Activated CD4-positive, alpha-beta memory T cell treated with anti-CD3 and anti-CD28 coated beads for 36 hours (primary cell): ENCODE data around the gene GPC1. TPM values are rescaled to one million over a fixed set of nuclear protein-coding genes. Genes with fewer than 3 reads are reported as not detected.

Experiments used
- CTCF ChIA-PET: fragments of 350-600 bp; sonication (Branson Sonifier 250); formaldehyde crosslinking; loops from one replicate; lab custom pipeline; 2021; ENCODE audit warnings: antibody characterized with exemption, inconsistent platforms; lab: Charles Lee
- POLR2A ChIA-PET: fragments of 350-600 bp; sonication (Branson Sonifier 250); formaldehyde crosslinking; loops from one replicate; lab custom pipeline; 2021; ENCODE audit warnings: antibody characterized with exemption; lab: Charles Lee
- DNase-seq: peaks from one replicate; pipeline ENCODE4 v3.0.0-alpha.2; 2020
- H3K27ac Mint-ChIP-seq: one replicate; pipeline ENCODE4 v1.8.0; 2021; ENCODE audit warnings: mixed read lengths
- H3K27me3 Mint-ChIP-seq: one replicate; pipeline ENCODE4 v1.8.0; 2021; ENCODE audit warnings: mixed read lengths
- H3K36me3 Mint-ChIP-seq: one replicate; pipeline ENCODE4 v1.8.0; 2021; ENCODE audit warnings: mixed read lengths
- H3K4me1 Mint-ChIP-seq: one replicate; pipeline ENCODE4 v1.8.0; 2021; ENCODE audit warnings: low read depth, mixed read lengths
- H3K4me3 Mint-ChIP-seq: one replicate; pipeline ENCODE4 v1.8.0; 2021; ENCODE audit warnings: mild to moderate bottlenecking, mixed read lengths
- H3K9me3 Mint-ChIP-seq: one replicate; pipeline ENCODE4 v1.8.0; 2021; ENCODE audit warnings: mixed read lengths
- intact Hi-C: fragments of 100-400 bp; cut with micrococcal nuclease; formaldehyde crosslinking; loops from one replicate; pipeline ENCODE4 v1.15.1; 2023
- total RNA-seq, 2 experiments: library from RNA; stranded (reverse); gene quantifications; one replicate each; pipeline ENCODE4 v1.2.3, GENCODE V29; 2021

Gene GPC1
- total RNA-seq, 2 experiments from 2014 or later, result 4.7 to 4.9 TPM

DNA sequence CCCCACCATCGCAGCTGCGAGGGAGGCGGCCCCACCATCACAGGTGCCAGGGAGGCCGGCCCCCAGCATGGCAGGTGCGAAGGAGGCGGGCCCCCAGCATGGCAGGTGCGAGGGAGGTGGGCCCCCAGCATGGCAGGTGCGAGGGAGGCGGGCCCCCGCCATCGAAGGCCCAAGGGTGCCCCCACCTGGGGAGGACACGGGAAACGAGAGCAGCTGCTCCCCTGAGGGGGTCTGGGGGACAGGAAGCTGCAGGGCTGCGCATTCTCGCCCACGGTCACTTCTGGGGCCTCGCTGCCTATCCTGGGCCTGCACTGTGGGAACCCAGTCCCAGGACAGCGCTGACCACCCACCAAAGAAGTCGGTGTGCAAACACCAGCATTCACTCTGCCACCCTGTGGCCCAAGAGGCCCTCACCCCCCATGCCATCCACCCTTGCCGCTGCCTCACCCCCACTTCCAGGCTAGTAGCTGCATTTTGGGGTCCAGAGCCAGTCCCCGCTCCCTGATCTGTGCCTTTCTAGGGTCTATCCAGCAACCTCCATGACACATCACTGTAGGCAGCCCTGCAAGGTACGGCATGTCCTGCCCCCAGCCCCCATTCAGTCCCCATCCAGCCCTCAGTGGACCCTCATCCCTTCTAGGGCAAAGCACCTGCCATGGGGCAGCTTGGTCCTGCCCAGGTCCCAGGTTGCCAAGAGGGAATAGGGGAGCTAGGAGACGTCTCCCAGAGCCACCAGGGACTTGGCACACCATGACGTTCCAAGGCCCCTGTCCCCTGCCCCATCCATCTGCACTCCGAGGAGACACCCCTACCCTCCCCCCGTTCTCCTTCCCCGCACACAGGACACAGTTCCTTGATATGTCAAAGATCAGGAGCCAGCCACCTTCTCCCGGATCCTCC is 24.0 kb upstream of the GPC1 start:
- ChIA-PET CTCF (no interaction called here), POLR2A (no interaction called here)
- H3K36me3 Mint-ChIP-seq, result no peaks in the 10 kb centered on the region
- no peak overlapping the region for H3K4me3 Mint-ChIP-seq
- DNase-seq, result no peak
- H3K27ac Mint-ChIP-seq, result no peak overlapping the region
- H3K4me1 Mint-ChIP-seq, result no peaks in the 10 kb centered on the region
- H3K9me3 Mint-ChIP-seq, result no peaks in the 10 kb centered on the region
- peaks cover 1% of the 10 kb centered on the region for H3K27me3 Mint-ChIP-seq
- intact Hi-C loops, result no loop called here

DNA sequence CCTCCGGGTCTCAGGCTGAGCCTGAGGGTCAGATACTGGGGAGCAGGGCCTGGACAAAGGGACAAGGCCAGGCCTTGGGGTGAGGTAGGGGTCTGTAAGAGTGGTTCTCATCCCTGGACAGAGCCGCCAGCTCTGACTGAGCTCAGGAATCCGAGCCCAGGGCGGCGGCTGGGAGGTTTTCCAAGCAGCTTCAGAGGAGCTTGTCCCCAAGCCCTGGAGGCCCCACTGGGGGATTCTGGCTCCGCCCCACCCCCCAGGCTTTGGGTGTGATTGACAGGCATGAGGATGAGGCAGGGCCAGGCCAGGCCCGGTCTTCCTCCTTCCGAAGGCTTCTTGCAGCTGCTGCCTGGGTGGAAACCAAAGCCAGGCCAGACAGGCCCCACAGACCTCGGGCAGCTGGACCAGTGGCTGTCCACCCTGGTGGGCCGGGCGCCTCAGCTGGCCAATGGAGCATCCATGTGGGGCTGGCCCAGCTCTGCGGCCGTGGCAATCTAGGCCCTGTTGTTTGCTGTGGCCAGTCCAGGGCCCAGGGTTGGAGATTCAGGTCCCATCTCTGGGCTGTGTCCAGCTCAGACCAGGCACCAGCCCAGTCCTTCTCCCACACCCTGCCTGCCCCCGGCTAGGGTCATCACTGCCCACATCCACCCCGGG is 23.1 kb upstream of the GPC1 start:
- no peaks in the 10 kb centered on the region for H3K4me1 Mint-ChIP-seq
- no peaks in the 10 kb centered on the region for H3K9me3 Mint-ChIP-seq
- intact Hi-C loops, result no loop called here
- no peak overlapping the region for H3K27ac Mint-ChIP-seq
- POLR2A ChIA-PET, result no interaction called here
- H3K36me3 Mint-ChIP-seq, result no peaks in the 10 kb centered on the region
- CTCF ChIA-PET, result no interaction called here
- DNase-seq, result no peak
- peaks cover 1% of the 10 kb centered on the region for H3K27me3 Mint-ChIP-seq
- no peak overlapping the region for H3K4me3 Mint-ChIP-seq

DNA sequence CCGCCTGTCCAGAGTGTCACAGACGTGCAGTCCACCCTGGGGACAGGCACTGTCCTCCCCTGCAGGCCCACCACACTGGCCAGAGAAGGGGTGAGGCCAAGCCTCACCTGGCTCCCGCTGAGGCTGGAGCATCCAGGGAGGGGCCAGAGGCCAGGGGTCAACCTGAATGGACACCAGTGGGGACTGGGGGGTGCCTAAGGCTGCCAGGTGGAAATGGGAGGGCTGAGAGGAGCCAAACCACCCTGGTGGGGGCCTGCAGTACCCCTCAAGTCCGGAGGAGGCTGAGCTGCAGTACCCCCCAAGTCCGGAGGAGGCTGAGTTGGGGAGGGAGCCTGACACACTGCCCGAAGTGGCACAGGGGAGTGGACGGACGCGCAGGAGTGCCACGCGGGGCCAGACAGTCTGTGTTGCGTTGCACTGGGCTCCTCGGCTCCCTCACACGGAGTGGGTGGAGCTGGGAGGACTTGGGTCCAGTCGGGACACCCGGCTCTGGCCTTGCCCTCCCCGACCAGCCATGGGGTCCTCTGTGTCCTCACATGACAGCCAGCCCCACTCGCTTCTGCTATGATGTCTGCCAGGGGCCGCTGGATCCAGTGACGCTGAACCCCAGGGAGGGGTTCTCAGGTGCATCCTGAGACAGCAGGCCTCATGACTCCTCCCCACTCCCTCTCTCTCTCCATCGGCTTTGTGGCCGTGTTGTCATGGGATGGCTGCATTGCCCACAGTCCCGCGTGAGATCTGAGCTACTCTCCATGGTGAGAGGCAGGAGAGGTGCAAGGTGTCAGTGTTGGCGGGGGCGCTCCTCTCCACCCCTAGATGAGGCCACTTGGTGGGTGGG is 22.3 kb upstream of the GPC1 start:
- DNase-seq, result peak; percentile 6
- intact Hi-C loops, result no loop called here
- Mint-ChIP-seq H3K9me3 (no peaks in the 10 kb centered on the region), H3K27ac (no peak overlapping the region), H3K4me3 (no peak overlapping the region), H3K27me3 (peaks cover 1% of the 10 kb centered on the region), H3K36me3 (no peaks in the 10 kb centered on the region), H3K4me1 (no peaks in the 10 kb centered on the region)
- ChIA-PET POLR2A (no interaction called here), CTCF (no interaction called here)

DNA sequence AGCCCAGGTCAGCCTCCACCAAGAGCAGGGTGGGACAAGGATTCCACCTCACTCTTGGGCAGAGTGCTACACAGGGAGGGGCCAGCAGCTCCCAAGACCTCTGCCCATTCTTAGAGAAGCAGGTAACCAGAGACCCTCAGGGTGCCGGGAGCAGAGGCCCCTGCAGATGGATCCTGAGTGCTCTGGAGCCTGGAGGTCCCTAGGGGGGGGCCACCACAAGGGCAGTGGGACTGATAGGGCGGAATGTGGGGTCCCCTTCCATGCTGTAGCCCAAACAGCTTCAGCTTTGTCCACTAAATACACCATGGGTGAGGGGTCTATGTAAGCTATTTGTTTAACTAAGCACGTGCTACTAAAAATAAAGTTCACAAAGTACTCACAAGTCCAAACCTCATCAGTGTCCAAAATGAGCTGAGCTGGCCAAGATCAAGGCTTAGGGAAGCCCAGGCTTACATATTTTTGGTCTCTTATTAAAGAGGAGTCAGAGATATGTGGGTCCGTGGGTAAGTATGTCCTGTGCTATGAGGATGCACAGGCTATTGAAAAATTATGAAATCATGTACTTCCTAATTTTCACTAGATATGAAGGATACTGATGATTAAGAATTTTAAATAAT is 21.5 kb upstream of the GPC1 start:
- ChIA-PET POLR2A (no interaction called here), CTCF (no interaction called here)
- Mint-ChIP-seq H3K36me3 (no peaks in the 10 kb centered on the region), H3K4me1 (no peaks in the 10 kb centered on the region), H3K27ac (no peak overlapping the region), H3K9me3 (peaks cover 6% of the 10 kb centered on the region), H3K27me3 (peaks cover 1% of the 10 kb centered on the region), H3K4me3 (no peak overlapping the region)
- DNase-seq, result peak; percentile 2
- intact Hi-C loops, result no loop called here

DNA sequence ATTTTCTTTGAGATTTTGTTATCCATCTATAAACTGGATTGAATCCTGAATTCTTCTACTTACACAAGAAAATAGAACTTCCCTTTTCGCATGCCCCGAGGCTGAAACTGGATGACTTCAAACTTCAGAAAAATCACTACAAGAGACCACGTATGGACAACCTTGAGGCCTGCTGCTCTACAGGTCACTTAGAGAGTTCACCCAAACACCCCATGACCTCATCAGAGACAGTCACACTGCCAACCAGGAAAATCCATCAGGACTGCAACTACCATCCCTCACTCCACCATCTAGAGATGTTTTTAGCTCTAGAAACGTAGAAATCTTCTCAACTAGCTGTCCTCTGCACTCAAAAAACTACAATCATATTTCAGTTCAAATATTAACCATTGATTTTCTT is 18.6 kb upstream of the GPC1 start:
- H3K36me3 Mint-ChIP-seq, result peaks cover 2% of the 10 kb centered on the region
- H3K27me3 Mint-ChIP-seq, result no peaks in the 10 kb centered on the region
- CTCF ChIA-PET, result no interaction called here
- no peak for DNase-seq
- intact Hi-C loops, result no loop called here
- H3K4me3 Mint-ChIP-seq, result no peak overlapping the region
- POLR2A ChIA-PET, result no interaction called here
- no peak overlapping the region for H3K27ac Mint-ChIP-seq
- H3K9me3 Mint-ChIP-seq, result peaks cover 25% of the 10 kb centered on the region
- no peaks in the 10 kb centered on the region for H3K4me1 Mint-ChIP-seq

DNA sequence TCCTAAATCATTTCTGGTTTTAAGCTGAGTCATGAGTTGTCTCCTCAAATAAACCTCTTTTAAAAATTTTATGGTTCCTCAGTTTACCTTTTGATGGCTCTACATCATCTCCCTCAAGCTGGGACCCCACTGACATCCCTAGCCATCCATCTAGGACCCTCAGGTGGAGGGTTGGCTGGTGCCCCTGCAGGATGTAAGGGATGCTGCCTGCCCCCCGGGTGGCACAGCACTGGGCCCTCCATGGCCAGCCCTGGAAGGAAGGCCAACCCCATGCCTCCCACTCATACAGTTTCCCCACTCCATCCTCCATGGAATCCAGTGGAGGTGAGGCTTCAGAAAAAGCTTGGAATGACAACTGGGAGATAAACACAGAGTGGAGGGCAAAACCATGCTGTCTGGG is 17.2 kb upstream of the GPC1 start:
- H3K36me3 Mint-ChIP-seq, result peaks cover 3% of the 10 kb centered on the region
- POLR2A ChIA-PET, result no interaction called here
- no peak overlapping the region for H3K4me3 Mint-ChIP-seq
- H3K4me1 Mint-ChIP-seq, result no peaks in the 10 kb centered on the region
- intact Hi-C loops, result no loop called here
- DNase-seq, result no peak
- no peaks in the 10 kb centered on the region for H3K27me3 Mint-ChIP-seq
- no peak overlapping the region for H3K27ac Mint-ChIP-seq
- CTCF ChIA-PET, result interaction anchor here (1.0 kb wide), 1 partner anchor 10 kb away, joined by 3 read pairs; no protein-coding TSS in a partner anchor
- peaks cover 36% of the 10 kb centered on the region for H3K9me3 Mint-ChIP-seq

DNA sequence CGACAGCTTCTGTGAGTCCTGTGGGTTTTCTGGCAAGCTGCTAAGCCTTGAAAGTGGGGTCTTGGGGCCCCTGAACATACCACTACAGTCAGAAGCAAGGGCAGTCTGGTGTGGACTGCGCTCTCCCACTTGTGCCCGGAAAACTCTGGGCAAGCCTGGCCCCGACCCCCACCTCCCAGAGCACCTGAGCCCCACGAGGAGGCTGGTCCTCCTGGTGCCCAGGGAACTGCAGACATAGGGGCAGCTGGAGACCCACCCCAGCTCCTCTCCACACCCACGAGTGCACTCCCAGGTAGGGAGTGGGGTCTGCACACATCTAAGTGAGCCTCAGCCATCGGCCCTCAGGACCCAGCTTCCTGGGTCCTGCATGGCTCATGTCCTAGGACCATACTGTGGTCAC is 16.2 kb upstream of the GPC1 start:
- no peaks in the 10 kb centered on the region for H3K27me3 Mint-ChIP-seq
- peaks cover 36% of the 10 kb centered on the region for H3K9me3 Mint-ChIP-seq
- H3K4me1 Mint-ChIP-seq, result no peaks in the 10 kb centered on the region
- H3K4me3 Mint-ChIP-seq, result no peak overlapping the region
- DNase-seq, result peak; percentile 3
- H3K27ac Mint-ChIP-seq, result no peak overlapping the region
- peaks cover 3% of the 10 kb centered on the region for H3K36me3 Mint-ChIP-seq
- ChIA-PET POLR2A (no interaction called here), CTCF (no interaction called here)
- intact Hi-C loops, result no loop called here

DNA sequence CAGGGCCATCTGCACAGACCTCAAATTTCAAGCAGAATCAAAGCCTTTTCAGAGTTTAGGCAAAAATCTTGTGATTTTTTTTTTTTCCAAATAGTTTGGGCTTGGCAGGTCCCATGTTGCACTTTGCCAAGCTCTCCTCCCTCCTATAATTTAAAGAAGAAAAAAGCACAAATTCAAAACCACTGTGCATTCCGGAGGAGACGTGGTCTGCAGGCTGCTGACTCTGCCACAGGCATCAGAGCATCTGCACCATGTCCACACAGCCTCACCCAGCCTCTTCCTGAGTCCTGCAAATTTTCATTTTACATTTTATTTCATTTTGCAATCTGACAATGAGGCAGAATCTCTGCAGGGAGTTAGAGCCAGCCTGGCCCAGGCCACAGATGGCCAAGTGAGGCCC is 15.7 kb upstream of the GPC1 start:
- intact Hi-C loops, result no loop called here
- Mint-ChIP-seq H3K36me3 (peaks cover 3% of the 10 kb centered on the region), H3K4me1 (no peaks in the 10 kb centered on the region), H3K27me3 (no peaks in the 10 kb centered on the region), H3K27ac (no peak overlapping the region), H3K9me3 (peaks cover 36% of the 10 kb centered on the region), H3K4me3 (no peak overlapping the region)
- ChIA-PET CTCF (no interaction called here), POLR2A (no interaction called here)
- DNase-seq, result peak; percentile 3

DNA sequence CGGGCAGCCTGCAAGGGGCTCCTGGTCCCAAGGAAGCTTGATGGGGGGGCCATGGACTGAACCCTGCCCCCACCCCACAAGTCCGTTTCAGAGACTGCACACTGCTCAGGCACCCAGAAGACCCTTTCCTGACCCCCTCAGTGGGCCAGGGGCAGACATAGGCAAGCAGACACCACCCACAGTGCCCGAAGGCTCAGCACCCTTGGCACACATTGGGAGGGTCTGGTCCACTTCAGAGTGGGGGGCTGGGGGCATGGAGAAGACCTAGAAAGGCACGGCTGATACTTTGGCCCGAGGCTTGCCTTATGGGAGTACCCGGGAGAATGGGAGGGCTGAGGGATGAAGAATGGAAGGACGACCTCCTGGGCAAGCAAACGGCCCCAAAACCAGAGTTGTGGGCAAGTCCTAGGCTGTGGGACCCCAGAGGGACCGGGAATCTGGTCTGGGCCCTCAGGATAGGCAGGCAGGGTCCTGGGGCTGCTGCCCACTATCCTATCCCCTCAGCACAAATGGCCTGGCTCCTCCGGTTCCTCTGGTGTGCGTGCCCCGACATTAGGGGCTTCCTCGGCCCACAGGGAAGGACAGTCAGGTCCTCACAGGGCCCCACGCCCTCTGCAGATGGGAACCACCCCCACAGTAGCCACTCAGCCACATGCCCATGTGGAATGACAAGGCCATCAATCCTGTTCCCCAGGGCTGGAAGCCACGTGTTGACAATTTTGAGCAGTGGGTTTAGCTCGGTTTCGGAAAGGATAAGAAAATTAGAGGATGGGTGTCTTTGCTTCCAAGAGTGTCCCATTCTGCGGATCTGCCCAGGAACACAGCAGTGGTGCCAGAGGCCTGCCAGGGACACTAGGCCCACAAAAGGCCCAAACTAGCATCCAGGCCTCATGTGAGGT is 15.0 kb upstream of the GPC1 start:
- intact Hi-C loops, result no loop called here
- ChIA-PET POLR2A (no interaction called here), CTCF (no interaction called here)
- Mint-ChIP-seq H3K36me3 (peaks cover 3% of the 10 kb centered on the region), H3K4me1 (no peaks in the 10 kb centered on the region), H3K9me3 (peaks cover 36% of the 10 kb centered on the region), H3K4me3 (no peak overlapping the region), H3K27me3 (peaks cover under 1% of the 10 kb centered on the region), H3K27ac (no peak overlapping the region)
- DNase-seq, result no peak

DNA sequence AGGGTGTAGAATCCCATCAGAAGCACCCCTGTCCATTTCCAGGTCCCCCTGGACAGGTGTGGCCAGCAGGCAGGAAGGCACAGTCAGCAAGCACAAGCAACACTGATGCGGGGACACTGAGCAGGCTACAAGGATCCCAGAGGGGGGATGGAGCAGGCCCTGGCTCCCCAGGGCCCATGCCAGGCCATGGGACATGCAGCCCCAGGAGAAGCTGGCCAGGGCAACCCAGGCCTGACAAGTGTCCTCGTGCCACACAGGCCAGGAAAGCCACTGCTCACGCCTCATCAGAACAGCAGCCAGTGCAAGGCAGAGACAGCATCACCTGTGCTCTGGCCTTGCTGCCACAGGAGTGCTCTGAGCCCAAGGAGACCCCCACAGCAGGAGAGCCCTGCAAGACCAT is 14.1 kb upstream of the GPC1 start:
- CTCF ChIA-PET, result no interaction called here
- no peaks in the 10 kb centered on the region for H3K4me1 Mint-ChIP-seq
- H3K9me3 Mint-ChIP-seq, result peaks cover 36% of the 10 kb centered on the region
- intact Hi-C loops, result no loop called here
- no peak overlapping the region for H3K4me3 Mint-ChIP-seq
- DNase-seq, result no peak
- POLR2A ChIA-PET, result no interaction called here
- H3K36me3 Mint-ChIP-seq, result peaks cover 3% of the 10 kb centered on the region
- H3K27ac Mint-ChIP-seq, result no peak overlapping the region
- H3K27me3 Mint-ChIP-seq, result peaks cover 7% of the 10 kb centered on the region

DNA sequence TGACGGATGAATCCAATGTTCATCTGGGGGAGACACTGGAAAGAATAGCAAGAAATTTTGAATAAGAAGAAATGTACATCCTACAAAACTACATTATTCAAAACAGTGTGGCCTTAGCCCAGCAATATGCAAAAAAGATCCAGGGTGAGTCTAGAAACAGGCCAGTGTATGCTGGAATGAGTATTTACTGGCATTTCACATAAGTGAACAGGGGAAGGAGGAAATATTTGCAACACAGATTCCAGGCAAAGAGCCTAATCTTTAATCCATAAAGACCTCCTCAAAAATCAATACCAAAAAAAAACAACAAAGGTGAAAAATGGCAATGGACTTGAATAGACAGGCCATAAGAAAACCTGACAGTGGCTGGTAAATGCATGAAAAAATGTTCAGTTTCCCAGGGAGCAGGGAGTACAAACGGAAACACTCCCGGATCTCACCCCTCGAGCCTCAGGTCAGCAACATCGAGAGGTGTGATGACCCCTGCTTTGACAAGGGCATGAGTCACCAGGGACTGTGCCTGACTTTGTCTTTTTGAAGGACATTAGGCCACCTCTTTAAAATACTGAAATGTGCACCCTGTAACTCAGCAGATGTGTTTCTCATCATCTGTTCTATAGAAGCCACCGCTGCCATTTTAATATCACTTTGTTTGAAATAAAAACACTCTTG is 12.7 kb upstream of the GPC1 start:
- intact Hi-C loops, result no loop called here
- H3K4me1 Mint-ChIP-seq, result peaks cover 11% of the 10 kb centered on the region
- ChIA-PET CTCF (interaction anchor here (1.3 kb wide), 1 partner anchor 188 kb away, joined by 3 read pairs; no protein-coding TSS in a partner anchor), POLR2A (no interaction called here)
- no peak overlapping the region for H3K4me3 Mint-ChIP-seq
- H3K9me3 Mint-ChIP-seq, result peaks cover 39% of the 10 kb centered on the region
- no peak for DNase-seq
- H3K27me3 Mint-ChIP-seq, result peaks cover 8% of the 10 kb centered on the region
- no peak overlapping the region for H3K27ac Mint-ChIP-seq
- H3K36me3 Mint-ChIP-seq, result peaks cover 3% of the 10 kb centered on the region
